Trophoblast cell (in vitro differentiated cells and primary cell): ENCODE data around the gene TGFBRAP1.

Source experiments
- DNase-seq, 2 donors: peaks; one replicate each; pipeline ENCODE4 v3.0.0-alpha.2; 2016
- H2AFZ ChIP-seq: 2 replicates; pipeline ENCODE4 v1.6.1; 2013; ENCODE audit warnings: low read length, moderate library complexity, mild to moderate bottlenecking; ENCODE audit not compliant: insufficient read depth, poor library complexity
- H2AK5ac ChIP-seq: 2 replicates; pipeline ENCODE4 v1.6.1; 2013; ENCODE audit warnings: mild to moderate bottlenecking, low read length
- H2BK120ac ChIP-seq: 2 replicates; pipeline ENCODE4 v1.6.1; 2013; ENCODE audit warnings: low read length, mild to moderate bottlenecking, moderate library complexity; ENCODE audit not compliant: insufficient read depth, poor library complexity
- H2BK12ac ChIP-seq: 2 replicates; pipeline ENCODE4 v1.6.1; 2013; ENCODE audit warnings: mild to moderate bottlenecking, low read length, moderate library complexity
- H2BK5ac ChIP-seq: 2 replicates; pipeline ENCODE4 v1.6.1; 2013; ENCODE audit warnings: low read length, low read depth, moderate library complexity, mild to moderate bottlenecking; ENCODE audit not compliant: poor library complexity
- H3K14ac ChIP-seq: 2 replicates; pipeline ENCODE4 v1.6.1; 2013; ENCODE audit warnings: mild to moderate bottlenecking, low read length
- H3K18ac ChIP-seq: 2 replicates; pipeline ENCODE4 v1.6.1; 2013; ENCODE audit warnings: mild to moderate bottlenecking, low read length
- H3K23ac ChIP-seq: 2 replicates; pipeline ENCODE4 v1.6.1; 2013; ENCODE audit warnings: low read length
- H3K27ac ChIP-seq: 2 replicates; pipeline ENCODE4 v1.5.1; 2013; ENCODE audit warnings: low read depth, mild to moderate bottlenecking, inconsistent platforms, low read length, moderate library complexity
- H3K27me3 ChIP-seq: 2 replicates; pipeline ENCODE4 v1.6.1; 2013; ENCODE audit warnings: inconsistent platforms, mild to moderate bottlenecking, low read length, moderate library complexity; ENCODE audit not compliant: insufficient read depth
- H3K36me3 ChIP-seq, 2 experiments: 1 replicate in 1 of 2; 2 replicates in 1 of 2; pipeline ENCODE4 v1.6.1; 2013; ENCODE audit warnings: low read length in 2 of 2, mild to moderate bottlenecking in 2 of 2, moderate library complexity in 1 of 2; ENCODE audit not compliant: insufficient read depth in 2 of 2, control insufficient read depth in 1 of 2
- H3K4ac ChIP-seq: 2 replicates; pipeline ENCODE4 v1.6.1; 2013; ENCODE audit warnings: low read depth, mild to moderate bottlenecking, low read length, moderate library complexity
- H3K4me1 ChIP-seq, 2 experiments: 1 replicate in 1 of 2; 2 replicates in 1 of 2; pipeline ENCODE4 v1.6.1; 2013; ENCODE audit warnings: low read length in 2 of 2, mild to moderate bottlenecking in 2 of 2, moderate library complexity in 1 of 2; ENCODE audit not compliant: insufficient read depth in 2 of 2, control insufficient read depth in 1 of 2
- H3K4me2 ChIP-seq: 2 replicates; pipeline ENCODE4 v1.6.1; 2013; ENCODE audit warnings: inconsistent platforms, mild to moderate bottlenecking, low read length, moderate library complexity
- H3K4me3 ChIP-seq: 2 replicates; pipeline ENCODE4 v1.5.1; 2013; ENCODE audit warnings: mild to moderate bottlenecking, low read depth, low read length, inconsistent platforms
- H3K79me1 ChIP-seq: one replicate; pipeline ENCODE4 v1.6.1; 2013; ENCODE audit warnings: low read length
- H3K79me2 ChIP-seq: 2 replicates; pipeline ENCODE4 v1.6.1; 2013; ENCODE audit warnings: low read length, mild to moderate bottlenecking; ENCODE audit not compliant: control insufficient read depth, insufficient read depth, poor library complexity
- H3K9ac ChIP-seq: 2 replicates; pipeline ENCODE4 v1.6.1; 2013; ENCODE audit warnings: mild to moderate bottlenecking, low read length
- H3K9me3 ChIP-seq: 2 replicates; pipeline ENCODE4 v1.6.1; 2013; ENCODE audit warnings: low read depth, mild to moderate bottlenecking, control low read depth, inconsistent platforms, low read length; ENCODE audit not compliant: insufficient read depth
- H4K12ac ChIP-seq: 2 replicates; pipeline ENCODE4 v1.6.1; 2013; ENCODE audit warnings: low read depth, mild to moderate bottlenecking, low read length, moderate library complexity
- H4K8ac ChIP-seq: 2 replicates; pipeline ENCODE4 v1.6.1; 2013; ENCODE audit warnings: low read depth, mild to moderate bottlenecking, low read length, moderate library complexity
- H4K91ac ChIP-seq: one replicate; pipeline ENCODE4 v1.6.1; 2013; ENCODE audit warnings: low read depth, mild to moderate bottlenecking, low read length, moderate library complexity
- WGBS: extraction: QIAGEN DNeasy Blood & Tissue Kit; methylation state at CpG from one replicate; pipeline ENCODE4 v1.1.7; 2013; ENCODE audit warnings: missing lambda C conversion rate; ENCODE audit not compliant: insufficient read length, insufficient coverage; ENCODE audit errors: extremely low coverage; 5-methylcytosine and 5-hydroxymethylcytosine counted together

The TGFBRAP1 gene

GRCh38 chr2:105309147-105309545 is 20.4 kb downstream of the TGFBRAP1 start:
- Histone ChIP-seq H3K4me3 (no peak overlapping the region), H2BK12ac (no peak overlapping the region), H3K79me2 (peaks cover 4% of the 10 kb centered on the region), H3K27ac (no peak overlapping the region), H2AFZ (no peak overlapping the region), H3K23ac (no peak overlapping the region), H2AK5ac (no peak overlapping the region), H3K27me3 (no peaks in the 10 kb centered on the region), H3K4me1 (peaks cover 0 to 6% of the 10 kb centered on the region in 2 experiments), H3K9ac (no peak overlapping the region), H4K12ac (no peak overlapping the region), H3K14ac (no peak overlapping the region), H4K8ac (no peak overlapping the region), H3K4ac (no peak overlapping the region), H4K91ac (no peak overlapping the region), H3K79me1 (no peaks in the 10 kb centered on the region), H3K36me3 (peaks cover 13 to 14% of the 10 kb centered on the region in 2 experiments), H2BK5ac (no peak overlapping the region), H3K9me3 (no peaks in the 10 kb centered on the region), H3K18ac (no peak overlapping the region), H2BK120ac (no peak overlapping the region), H3K4me2 (no peak overlapping the region)
- no peak for DNase-seq
- WGBS = no CpG with 5 or more reads among the region's 4 CpGs

GRCh38 chr2:105308382-105309146 is 21.0 kb downstream of the TGFBRAP1 start:
- no peak overlapping the region for H4K12ac ChIP-seq
- peaks cover 13 to 14% of the 10 kb centered on the region in 2 experiments for H3K36me3 ChIP-seq
- H3K79me1 ChIP-seq = no peaks in the 10 kb centered on the region
- no peak overlapping the region for H2BK120ac ChIP-seq
- no peak overlapping the region for H3K4me3 ChIP-seq
- no peak overlapping the region for H4K8ac ChIP-seq
- no CpG with 5 or more reads among the region's 15 CpGs for WGBS
- H3K4me1 ChIP-seq = peaks cover 0 to 6% of the 10 kb centered on the region in 2 experiments
- no peak overlapping the region for H3K4ac ChIP-seq
- no peak overlapping the region for H3K14ac ChIP-seq
- no peak overlapping the region for H2BK12ac ChIP-seq
- H3K23ac ChIP-seq = no peak overlapping the region
- no peak for DNase-seq
- H3K27me3 ChIP-seq = no peaks in the 10 kb centered on the region
- no peak overlapping the region for H3K18ac ChIP-seq
- H3K9ac ChIP-seq = no peak overlapping the region
- no peak overlapping the region for H3K27ac ChIP-seq
- H2BK5ac ChIP-seq = no peak overlapping the region
- peaks cover 4% of the 10 kb centered on the region for H3K79me2 ChIP-seq
- H3K4me2 ChIP-seq = no peak overlapping the region
- H2AK5ac ChIP-seq = no peak overlapping the region
- no peak overlapping the region for H2AFZ ChIP-seq
- no peaks in the 10 kb centered on the region for H3K9me3 ChIP-seq
- H4K91ac ChIP-seq = no peak overlapping the region

GRCh38 chr2:105307962-105308361 is 21.6 kb downstream of the TGFBRAP1 start:
- Histone ChIP-seq H2BK120ac (no peak overlapping the region), H2BK5ac (no peak overlapping the region), H3K36me3 (peaks cover 13 to 14% of the 10 kb centered on the region in 2 experiments), H2BK12ac (no peak overlapping the region), H4K91ac (no peak overlapping the region), H4K12ac (no peak overlapping the region), H3K9me3 (no peaks in the 10 kb centered on the region), H3K23ac (no peak overlapping the region), H3K79me1 (no peaks in the 10 kb centered on the region), H3K4ac (no peak overlapping the region), H3K18ac (no peak overlapping the region), H3K4me3 (no peak overlapping the region), H3K4me1 (peaks cover 0 to 6% of the 10 kb centered on the region in 2 experiments), H2AK5ac (no peak overlapping the region), H3K79me2 (peaks cover 4% of the 10 kb centered on the region), H3K9ac (no peak overlapping the region), H4K8ac (no peak overlapping the region), H2AFZ (no peak overlapping the region), H3K4me2 (no peak overlapping the region), H3K27ac (no peak overlapping the region), H3K27me3 (no peaks in the 10 kb centered on the region), H3K14ac (no peak overlapping the region)
- WGBS = no CpG with 5 or more reads among the region's 17 CpGs
- no peak for DNase-seq

- Histone ChIP-seq H2BK120ac (no peak overlapping the region), H2AK5ac (no peak overlapping the region), H2BK5ac (no peak overlapping the region), H3K9me3 (no peaks in the 10 kb centered on the region), H2AFZ (no peak overlapping the region), H3K23ac (no peak overlapping the region), H2BK12ac (no peak overlapping the region), H3K14ac (no peak overlapping the region), H4K91ac (no peak overlapping the region), H4K12ac (no peak overlapping the region), H3K4me1 (peaks cover 0 to 6% of the 10 kb centered on the region in 2 experiments), H3K79me1 (no peaks in the 10 kb centered on the region), H3K4me2 (no peak overlapping the region), H3K18ac (no peak overlapping the region), H3K4me3 (no peak overlapping the region), H3K27me3 (no peaks in the 10 kb centered on the region), H4K8ac (no peak overlapping the region), H3K9ac (no peak overlapping the region), H3K4ac (no peak overlapping the region), H3K27ac (no peak overlapping the region), H3K79me2 (peaks cover 4% of the 10 kb centered on the region), H3K36me3 (peaks cover 13 to 14% of the 10 kb centered on the region in 2 experiments)
- DNase-seq = no peak
- no CpG with 5 or more reads among the region's 19 CpGs for WGBS
Observed at GRCh38 chr2:105307550-105307949, 22.0 kb downstream of the TGFBRAP1 start.
